ENCODE data around the gene GARIN3. TPM values are rescaled to one million over a fixed set of nuclear protein-coding genes. Genes with fewer than 3 reads are reported as not detected.

The GARIN3 gene
- total and polyA plus RNA-seq, 2 donors (not counting 1 experiment from before 2014, with no cell fraction given) = not detected

DNA sequence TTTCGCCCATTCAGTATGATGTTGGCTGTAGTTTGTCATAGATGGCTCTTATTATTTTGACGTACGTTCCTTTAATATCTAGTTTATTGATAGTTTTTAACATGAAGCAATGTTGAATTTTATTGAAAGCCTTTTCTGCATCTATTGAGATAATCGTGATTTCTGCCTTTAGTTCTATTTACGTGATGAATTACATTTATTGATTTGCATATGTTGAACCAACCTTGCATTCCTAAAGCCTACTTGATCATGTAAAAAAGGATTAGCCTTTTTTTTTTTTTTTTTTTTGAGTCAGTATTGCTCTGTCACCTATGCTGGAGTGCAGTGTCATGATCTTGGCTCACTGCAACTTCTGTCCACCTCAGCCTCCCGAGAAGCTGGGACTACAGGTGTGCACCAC is 39.6 kb upstream of the GARIN3 start:
- Histone ChIP-seq H3K27ac (ENCODE audit: insufficient read depth, low read length) (no peak overlapping the region), H3K4me2 (ENCODE audit: extremely low read depth, insufficient read depth, low read length) (no peak overlapping the region)
- TF ChIP-seq EZH2 (IDR thresholded peaks at IDR 0.05; ENCODE audit: low read length, missing control alignments) = no peak
- no peak for TF ChIP-seq CTCF (conservative IDR thresholded peaks at IDR 0.05 in 1 of 2, IDR thresholded peaks at IDR 0.05 in 1 of 2; ENCODE audit: low read depth in 1 of 2, low read length in 2 of 2)

GRCh38 chr5:157204765-157205164 is 38.7 kb upstream of the GARIN3 start:
- Histone ChIP-seq H3K27me3 (ENCODE audit: control insufficient read depth, insufficient read depth, low read length) (no peaks in the 10 kb centered on the region), H3K9ac (ENCODE audit: insufficient read depth, low read length) (no peak overlapping the region), H3K4me3 (replicated peaks in 1 of 4; ENCODE audit: control extremely low read depth in 1 of 4, insufficient read depth in 1 of 4, low read depth in 3 of 4, low read length in 4 of 4) (no peak overlapping the region), H3K27ac (ENCODE audit: insufficient read depth, low read length) (no peak overlapping the region), H4K20me1 (ENCODE audit: control insufficient read depth, extremely low read depth, insufficient read depth, low read length) (no peaks in the 10 kb centered on the region), H3K36me3 (ENCODE audit: control insufficient read depth, insufficient read depth, low read length) (no peaks in the 10 kb centered on the region), H2AFZ (ENCODE audit: low read length) (no peak overlapping the region), H3K9me3 (ENCODE audit: control insufficient read depth, insufficient read depth, low read depth, low read length) (no peaks in the 10 kb centered on the region), H3K79me2 (ENCODE audit: control insufficient read depth, insufficient read depth, low read length) (no peaks in the 10 kb centered on the region), H3K4me2 (ENCODE audit: extremely low read depth, insufficient read depth, low read length) (no peak overlapping the region), H3K4me1 (ENCODE audit: control insufficient read depth, extremely low read depth, insufficient read depth, low read length) (no peaks in the 10 kb centered on the region)
- no peak for DNase-seq (ENCODE audit: low read depth in 2 of 2)
- TF ChIP-seq CTCF (conservative IDR thresholded peaks at IDR 0.05 in 1 of 2, IDR thresholded peaks at IDR 0.05 in 1 of 2; ENCODE audit: low read depth in 1 of 2, low read length in 2 of 2) (no peak), EZH2 (IDR thresholded peaks at IDR 0.05; ENCODE audit: low read length, missing control alignments) (no peak)

More for the DNA sequence above, 39.6 kb upstream of the GARIN3 start:
- no peak for DNase-seq (ENCODE audit: low read depth in 2 of 2)
- Histone ChIP-seq H3K36me3 (ENCODE audit: control insufficient read depth, insufficient read depth, low read length) (no peaks in the 10 kb centered on the region), H2AFZ (ENCODE audit: low read length) (no peak overlapping the region), H3K27me3 (ENCODE audit: control insufficient read depth, insufficient read depth, low read length) (no peaks in the 10 kb centered on the region), H3K4me1 (ENCODE audit: control insufficient read depth, extremely low read depth, insufficient read depth, low read length) (no peaks in the 10 kb centered on the region), H3K9me3 (ENCODE audit: control insufficient read depth, insufficient read depth, low read depth, low read length) (no peaks in the 10 kb centered on the region), H3K4me3 (replicated peaks in 1 of 4; ENCODE audit: control extremely low read depth in 1 of 4, insufficient read depth in 1 of 4, low read depth in 3 of 4, low read length in 4 of 4) (no peak overlapping the region), H3K79me2 (ENCODE audit: control insufficient read depth, insufficient read depth, low read length) (no peaks in the 10 kb centered on the region), H3K9ac (ENCODE audit: insufficient read depth, low read length) (no peak overlapping the region), H4K20me1 (ENCODE audit: control insufficient read depth, extremely low read depth, insufficient read depth, low read length) (no peaks in the 10 kb centered on the region)

DNA sequence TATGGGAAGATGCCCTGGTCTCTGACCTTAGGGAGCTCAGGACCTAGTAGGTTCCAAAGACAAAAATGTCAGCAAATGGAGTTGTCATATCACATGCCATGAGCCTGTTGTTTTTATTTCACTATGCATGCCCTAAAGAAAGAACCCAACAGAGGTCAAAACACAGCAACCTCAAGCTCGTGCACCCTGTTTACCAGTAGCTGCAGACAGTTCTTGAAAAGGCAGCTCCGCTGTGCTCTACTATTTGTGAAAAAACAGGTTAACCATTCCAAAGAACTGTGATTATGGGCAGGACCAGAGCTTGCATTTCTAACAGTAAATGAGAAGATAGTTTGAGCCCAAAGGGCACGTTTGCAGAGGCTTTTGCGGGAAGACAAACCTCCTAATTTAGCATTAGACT is 37.4 kb upstream of the GARIN3 start:
- Histone ChIP-seq H3K4me2 (ENCODE audit: extremely low read depth, insufficient read depth, low read length) (no peak overlapping the region), H3K4me1 (ENCODE audit: control insufficient read depth, extremely low read depth, insufficient read depth, low read length) (no peaks in the 10 kb centered on the region), H3K9ac (ENCODE audit: insufficient read depth, low read length) (no peak overlapping the region), H3K4me3 (replicated peaks in 1 of 4; ENCODE audit: control extremely low read depth in 1 of 4, insufficient read depth in 1 of 4, low read depth in 3 of 4, low read length in 4 of 4) (no peak overlapping the region), H3K27ac (ENCODE audit: insufficient read depth, low read length) (no peak overlapping the region), H3K9me3 (ENCODE audit: control insufficient read depth, insufficient read depth, low read depth, low read length) (no peaks in the 10 kb centered on the region), H3K36me3 (ENCODE audit: control insufficient read depth, insufficient read depth, low read length) (no peaks in the 10 kb centered on the region), H3K79me2 (ENCODE audit: control insufficient read depth, insufficient read depth, low read length) (no peaks in the 10 kb centered on the region), H2AFZ (ENCODE audit: low read length) (no peak overlapping the region), H3K27me3 (ENCODE audit: control insufficient read depth, insufficient read depth, low read length) (no peaks in the 10 kb centered on the region), H4K20me1 (ENCODE audit: control insufficient read depth, extremely low read depth, insufficient read depth, low read length) (no peaks in the 10 kb centered on the region)
- DNase-seq (ENCODE audit: low read depth in 2 of 2) = no peak
- TF ChIP-seq EZH2 (IDR thresholded peaks at IDR 0.05; ENCODE audit: low read length, missing control alignments) = no peak
- no peak for TF ChIP-seq CTCF (conservative IDR thresholded peaks at IDR 0.05 in 1 of 2, IDR thresholded peaks at IDR 0.05 in 1 of 2; ENCODE audit: low read depth in 1 of 2, low read length in 2 of 2)

All from fibroblast of lung (primary cell).